NB4 (cell line): ENCODE results near the gene KIRREL1.

Experiments
- DNase-seq: peaks from one replicate; pipeline ENCODE4 v3.0.0; 2010; ENCODE audit warnings: low read depth
- H3K4me3 ChIP-seq: one replicate; pipeline ENCODE4 v1.5.1; 2011; ENCODE audit warnings: mild to moderate bottlenecking, low read depth, low read length, moderate library complexity
- CTCF ChIP-seq: IDR thresholded peaks from one replicate; pipeline ENCODE4 v1.5.1; 2012; ENCODE audit warnings: low read depth, low read length
- MAX ChIP-seq: IDR thresholded peaks from 2 replicates; pipeline ENCODE4 v1.6.1; 2011; ENCODE audit warnings: low read depth, low read length
- MYC ChIP-seq: IDR thresholded peaks from 2 replicates; pipeline ENCODE4 v1.6.1; 2011; ENCODE audit warnings: low read depth, low read length
- POLR2A ChIP-seq: IDR thresholded peaks from 2 replicates; pipeline ENCODE4 v1.6.1; 2011; ENCODE audit warnings: mild to moderate bottlenecking; ENCODE audit not compliant: insufficient read length; ENCODE audit errors: extremely low read depth

The KIRREL1 gene

DNA sequence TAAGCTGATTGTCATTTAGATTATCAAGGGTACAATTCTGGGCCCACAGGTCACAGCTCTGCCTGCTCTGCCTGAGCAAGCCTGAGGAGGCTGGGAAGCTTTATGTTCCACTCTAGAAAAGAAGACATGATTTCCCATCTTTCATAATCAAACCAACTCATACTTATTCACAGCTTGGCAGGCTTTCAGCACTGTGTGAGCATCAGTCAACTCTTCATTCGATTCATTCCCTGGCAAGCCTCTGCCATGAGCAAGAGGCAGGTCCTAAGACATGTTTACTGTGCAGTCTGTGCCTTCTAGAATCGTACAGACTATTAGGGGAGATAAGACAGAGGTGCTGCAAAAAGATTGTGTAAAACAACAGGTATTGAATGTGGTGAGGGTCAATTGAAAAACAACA lies 24.5 kb upstream of the KIRREL1 start:
- TF ChIP-seq MAX = no peak
- TF ChIP-seq POLR2A = no peak
- TF ChIP-seq MYC = no peak
- no peak for TF ChIP-seq CTCF
- no peak overlapping the region for H3K4me3 ChIP-seq
- no peak for DNase-seq

- TF ChIP-seq CTCF = peak; percentile 62
- no peak for TF ChIP-seq MAX
- peak; percentile 42 for DNase-seq
- no peak overlapping the region for H3K4me3 ChIP-seq
Measured at GRCh38 chr1:157969697-157970485, 23.6 kb upstream of the KIRREL1 start.

- TF ChIP-seq MYC (no peak), POLR2A (no peak), CTCF (no peak), MAX (no peak)
- no peak overlapping the region for H3K4me3 ChIP-seq
- no peak for DNase-seq
Measured at GRCh38 chr1:157971769-157972168, 21.7 kb upstream of the KIRREL1 start.

GRCh38 chr1:157975228-157975950 lies 18.1 kb upstream of the KIRREL1 start:
- DNase-seq = no peak
- H3K4me3 ChIP-seq = no peak overlapping the region
- no peak for TF ChIP-seq MAX
- no peak for TF ChIP-seq MYC
- no peak for TF ChIP-seq POLR2A
- no peak for TF ChIP-seq CTCF

DNA sequence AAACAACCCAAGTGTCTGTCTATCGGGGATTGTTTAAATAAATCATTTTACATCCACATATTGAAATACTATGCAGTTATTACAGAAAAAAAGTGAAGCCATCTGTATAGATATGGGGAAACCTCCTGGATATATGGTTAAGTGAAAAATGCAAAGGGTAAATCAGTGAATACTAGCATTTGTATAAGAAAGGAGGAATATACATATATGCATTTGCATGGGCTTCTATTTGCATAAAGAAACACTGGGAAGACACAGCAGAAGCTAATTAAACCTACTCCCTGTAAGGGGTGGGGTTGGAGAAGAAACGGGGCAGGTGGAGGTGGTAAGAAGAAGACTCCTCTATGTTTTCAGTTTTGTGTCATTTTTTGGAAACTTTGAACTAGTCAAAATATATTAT lies 16.6 kb upstream of the KIRREL1 start:
- no peak overlapping the region for H3K4me3 ChIP-seq
- DNase-seq = no peak
- no peak for TF ChIP-seq CTCF
- no peak for TF ChIP-seq MAX
- no peak for TF ChIP-seq MYC
- no peak for TF ChIP-seq POLR2A
